ENCODE results near the gene ETNPPL. TPM values are rescaled to one million over a fixed set of nuclear protein-coding genes. Genes with fewer than 3 reads are reported as not detected.

Gene ETNPPL
- total RNA-seq (2013) = 0.10 TPM
- polyA plus RNA-seq (not detected), polyA minus RNA-seq (not detected in 2 replicates), total RNA-seq (0 to 1.2 (median 0) reads per million in 11 experiments)

GRCh38 chr4:108762559-108763225 is at the start of gene ETNPPL:
Gene ETNPPL, minus strand, starts transcription at chr4:108763053. Its CDS starts 155 bp downstream, at chr4:108762898.
- H3K4me1 Mint-ChIP-seq = peaks cover 13% of the 10 kb centered on the region

GRCh38 chr4:108811486-108811885 is 48.6 kb upstream of the ETNPPL start:
- H3K36me3 Mint-ChIP-seq = no peaks in the 10 kb centered on the region
- Histone ChIP-seq H3K27me3 (ENCODE audit: control insufficient read depth in 2 of 2, insufficient read depth in 2 of 2, low read length in 2 of 2) (peaks cover 2 to 9% of the 10 kb centered on the region in 2 donors), H2AFZ (ENCODE audit: insufficient read depth, low read depth, low read length, poor library complexity, severe bottlenecking) (no peak overlapping the region), H3K9ac (ENCODE audit: insufficient read depth, low read length, poor library complexity, severe bottlenecking) (no peak overlapping the region), H3K36me3 (replicated peaks in 1 of 2; ENCODE audit: control insufficient read depth in 1 of 2, insufficient read depth in 2 of 2, low read length in 2 of 2) (no peaks in the 10 kb centered on the region), H3K9me3 (replicated peaks in 1 of 2; ENCODE audit: control insufficient read depth in 1 of 2, insufficient read depth in 1 of 2, low read length in 2 of 2) (no peaks in the 10 kb centered on the region), H3K79me2 (ENCODE audit: insufficient read depth, low read length) (no peaks in the 10 kb centered on the region), H4K20me1 (ENCODE audit: insufficient read depth, low read length) (no peaks in the 10 kb centered on the region), H3K27ac (ENCODE audit: low read depth in 1 of 2, low read length in 2 of 2) (no peak overlapping the region), H3K4me2 (replicated peaks; ENCODE audit: extremely low read depth, low read length, poor library complexity, severe bottlenecking) (no peak overlapping the region), H3K4me1 (ENCODE audit: control insufficient read depth in 1 of 2, insufficient read depth in 2 of 2, low read length in 2 of 2) (no peaks in the 10 kb centered on the region), H3K4me3 (replicated peaks in 1 of 3; ENCODE audit: low read depth in 2 of 3, low read length in 3 of 3) (no peak overlapping the region)
- DNase-seq = no peak
- H3K27me3 Mint-ChIP-seq (ENCODE audit: low read depth in 3 of 3) = peaks cover 0 to 8% (median 3%) of the 10 kb centered on the region in 3 donors
- TF ChIP-seq CTCF (IDR thresholded peaks at IDR 0.05) = no peak
- H3K4me3 Mint-ChIP-seq = no peak overlapping the region
- no peak overlapping the region for H3K27ac Mint-ChIP-seq
- peaks cover 0 to 2% (median 0%) of the 10 kb centered on the region in 7 donors for H3K9me3 Mint-ChIP-seq
- no CpG with 5 or more reads among the region's 1 CpG for WGBS (ENCODE audit: insufficient coverage)
- H3K4me1 Mint-ChIP-seq = no peaks in the 10 kb centered on the region
- intact Hi-C loops (cut with micrococcal nuclease) = no loop called here

More at GRCh38 chr4:108762559-108763225, at the start of gene ETNPPL:
- H3K9me3 Mint-ChIP-seq = peaks cover 0 to 21% (median 16%) of the 10 kb centered on the region in 7 donors
- no peak within 1 kb of the TSS for H3K27ac Mint-ChIP-seq
- H3K27ac ChIP-seq (ENCODE audit: low read depth in 1 of 2, low read length in 2 of 2) = no peak within 1 kb of the TSS
- peaks cover 2 to 9% of the 10 kb centered on the region in 2 donors for H3K4me1 ChIP-seq (ENCODE audit: control insufficient read depth in 1 of 2, insufficient read depth in 2 of 2, low read length in 2 of 2)
- H3K4me3 Mint-ChIP-seq = peak within 1 kb of the TSS; percentile 60 to 89
- H2AFZ ChIP-seq (ENCODE audit: insufficient read depth, low read depth, low read length, poor library complexity, severe bottlenecking) = peak within 1 kb of the TSS; percentile 53
- peaks cover 31 to 55% of the 10 kb centered on the region in 2 donors for H3K27me3 ChIP-seq (ENCODE audit: control insufficient read depth in 2 of 2, insufficient read depth in 2 of 2, low read length in 2 of 2)
- peaks cover 37 to 56% (median 54%) of the 10 kb centered on the region in 3 donors for H3K27me3 Mint-ChIP-seq (ENCODE audit: low read depth in 3 of 3)
- no peaks in the 10 kb centered on the region for H3K79me2 ChIP-seq (ENCODE audit: insufficient read depth, low read length)
- intact Hi-C loops (cut with micrococcal nuclease) = no loop called here
- H3K9ac ChIP-seq (ENCODE audit: insufficient read depth, low read length, poor library complexity, severe bottlenecking) = no peak within 1 kb of the TSS
- no peaks in the 10 kb centered on the region for H4K20me1 ChIP-seq (ENCODE audit: insufficient read depth, low read length)
- no peak for TF ChIP-seq CTCF (IDR thresholded peaks at IDR 0.05)
- H3K4me3 ChIP-seq (replicated peaks in 1 of 3; ENCODE audit: low read depth in 2 of 3, low read length in 3 of 3) = peak within 1 kb of the TSS in 1 of 3 experiments; percentile 53
- peak within 1 kb of the TSS; percentile 65 for H3K4me2 ChIP-seq (replicated peaks; ENCODE audit: extremely low read depth, low read length, poor library complexity, severe bottlenecking)
- DNase-seq = no peak
- H3K36me3 ChIP-seq (replicated peaks in 1 of 2; ENCODE audit: control insufficient read depth in 1 of 2, insufficient read depth in 2 of 2, low read length in 2 of 2) = no peaks in the 10 kb centered on the region
- under 1% methylated on average over 55 of the region's 61 CpGs for WGBS (ENCODE audit: insufficient coverage)
- no peaks in the 10 kb centered on the region for H3K9me3 ChIP-seq (replicated peaks in 1 of 2; ENCODE audit: control insufficient read depth in 1 of 2, insufficient read depth in 1 of 2, low read length in 2 of 2)
- H3K36me3 Mint-ChIP-seq = peaks cover 0 to 6% of the 10 kb centered on the region in 2 donors

Measured in CD14-positive monocyte (primary cell).